Endothelial cell of umbilical vein (primary cell): Measurements from ENCODE around the gene HYAL3. TPM values are rescaled to one million over a fixed set of nuclear protein-coding genes. Genes with fewer than 3 reads are reported as not detected.

ENCODE experiments used
- BruUV-seq: library from RNA; stranded (reverse); fragments of 400-500 nt; replicated peaks from 2 replicates; lab custom pipeline; 2021; lab: Mats Ljungman, UMichigan
- CTCF ChIA-PET: fragments of 300-600, 350-600 bp; sonication (Branson Sonifier 250); formaldehyde crosslinking; loops from one replicate; lab custom pipeline; 2021; ENCODE audit warnings: antibody characterized with exemption, inconsistent platforms; lab: Charles Lee
- POLR2A ChIA-PET: fragments of 300-600, 350-600 bp; sonication (Branson Sonifier 250); formaldehyde crosslinking; loops from one replicate; lab custom pipeline; 2021; ENCODE audit warnings: antibody characterized with exemption, inconsistent platforms; lab: Charles Lee
- DNase-seq: peaks from one replicate; pipeline ENCODE4 v3.0.0-alpha.2; 2011; ENCODE audit warnings: low read depth, low spot score
- FAIRE-seq: peaks from 2 replicates; lab custom pipeline; 2011; peaks lifted over from hg19 to GRCh38; lab: Jason Lieb, UNC
- H2AFZ ChIP-seq: 2 replicates; pipeline ENCODE4 v1.6.0; 2012; ENCODE audit warnings: low read depth, low read length, control low read depth, inconsistent platforms
- H3K27ac ChIP-seq: 2 replicates; pipeline ENCODE4 v1.5.1; 2011; ENCODE audit warnings: low read depth, mild to moderate bottlenecking, control low read depth, low read length, moderate library complexity; ENCODE audit not compliant: insufficient read depth
- H3K27me3 ChIP-seq, 2 experiments: 2 replicates each; pipeline versions ENCODE4 v1.6.0 to v1.6.1; 2011; ENCODE audit warnings: low read length in 2 of 2, mixed read lengths in 1 of 2; ENCODE audit not compliant: control insufficient read depth in 2 of 2, insufficient read depth in 2 of 2
- H3K36me3 ChIP-seq, 2 experiments: 2 replicates in 1 of 2; 3 replicates in 1 of 2; pipeline ENCODE4 v1.5.1; 2011; ENCODE audit warnings: low read length in 2 of 2, mild to moderate bottlenecking in 1 of 2, moderate library complexity in 1 of 2; ENCODE audit not compliant: control insufficient read depth in 2 of 2, insufficient read depth in 2 of 2; ENCODE audit errors: extremely low read depth in 1 of 2
- H3K4me1 ChIP-seq: 3 replicates; pipeline ENCODE4 v1.5.1; 2011; ENCODE audit warnings: mild to moderate bottlenecking, low read length; ENCODE audit not compliant: control insufficient read depth, insufficient read depth; ENCODE audit errors: extremely low read depth
- H3K4me2 ChIP-seq: 2 replicates; pipeline ENCODE4 v1.6.1; 2011; ENCODE audit warnings: low read length, control low read depth, mixed read lengths; ENCODE audit not compliant: insufficient read depth
- H3K4me3 ChIP-seq, 3 experiments: fragments of 200-600 bp in 1 of 3; sonication (generic), shearing (Covaris generic) in 1 of 3; replicated peaks in 1 of 3; 2 replicates each; pipeline ENCODE4 v1.5.1; 2011 to 2016; ENCODE audit warnings: control low read depth in 3 of 3, low read length in 3 of 3, mild to moderate bottlenecking in 2 of 3, inconsistent platforms in 1 of 3, low read depth in 1 of 3, moderate library complexity in 1 of 3; ENCODE audit not compliant: insufficient read depth in 1 of 3
- H3K79me2 ChIP-seq: 2 replicates; pipeline ENCODE4 v1.6.0; 2012; ENCODE audit warnings: low read length, inconsistent platforms; ENCODE audit not compliant: control insufficient read depth, insufficient read depth
- H3K9ac ChIP-seq: replicated peaks from 2 replicates; pipeline ENCODE3; 2011; ENCODE audit warnings: low read length, control low read depth; ENCODE audit not compliant: insufficient read depth; ENCODE audit errors: extremely low read depth
- H3K9me1 ChIP-seq: replicated peaks from 3 replicates; pipeline ENCODE4 v1.6.0; 2011; ENCODE audit warnings: mild to moderate bottlenecking, low read length; ENCODE audit not compliant: control insufficient read depth, insufficient read depth; ENCODE audit errors: extremely low read depth
- H3K9me3 ChIP-seq: replicated peaks from 2 replicates; pipeline ENCODE4 v1.5.1; 2012; ENCODE audit warnings: low read length, inconsistent platforms; ENCODE audit not compliant: control insufficient read depth, insufficient read depth
- H4K20me1 ChIP-seq: replicated peaks from 2 replicates; pipeline ENCODE3; 2011; ENCODE audit warnings: mild to moderate bottlenecking, low read length; ENCODE audit not compliant: control insufficient read depth, insufficient read depth; ENCODE audit errors: extremely low read depth
- JUN ChIP-seq: IDR thresholded peaks from 2 replicates; pipeline ENCODE4 v1.6.1; 2011; ENCODE audit warnings: borderline replicate concordance, low read depth; ENCODE audit not compliant: insufficient read length, insufficient read depth
- MYC ChIP-seq: IDR thresholded peaks from one replicate; pipeline ENCODE4 v1.6.1; 2011; ENCODE audit warnings: mild to moderate bottlenecking, low read depth, low read length
- POLR2A ChIP-seq: IDR thresholded peaks from 2 replicates; pipeline ENCODE4 v1.6.1; 2012; ENCODE audit warnings: low read depth, mild to moderate bottlenecking, control low read depth, low read length
- POLR2AphosphoS5 ChIP-seq: IDR thresholded peaks from 2 replicates; pipeline ENCODE4 v1.6.1; 2012; ENCODE audit warnings: low read depth, mild to moderate bottlenecking, control low read depth, low read length, moderate library complexity; ENCODE audit not compliant: insufficient read depth
- dilution Hi-C: fragments of 300-500 bp; cut with MboI; formaldehyde crosslinking; loops from one replicate; pipeline ENCODE4 v1.15.0; 2019; ENCODE audit warnings: low sequenced_read_pairs; ENCODE audit not compliant: extremely low pct_ligation_motif_present
- intact Hi-C: fragments of 100-400 bp; cut with micrococcal nuclease; formaldehyde crosslinking; loops from one replicate; pipeline ENCODE4 v1.10.0; 2022
- polyA plus RNA-seq, 4 experiments: library from polyadenylated mRNA; depleted of rRNA in 3 of 4; stranded (reverse) in 3 of 4; unstranded in 1 of 4; fragments of >200 nt; gene quantifications; 2 replicates each; pipeline versions ENCODE4 v1.2.1 to v1.2.3, GENCODE V29; 2011 to 2012; ENCODE audit warnings: missing spikeins in 1 of 4
- total RNA-seq: library from RNA; stranded (reverse); gene quantifications from 2 replicates; pipeline ENCODE4 v1.2.3, GENCODE V29; 2021
- TF ChIP-seq, protein P1 (sequence below): IDR thresholded peaks from 2 replicates; pipeline ENCODE4 v1.6.1; 2011; ENCODE audit not compliant: insufficient read depth, insufficient read length
- TF ChIP-seq, protein P2 (sequence below), 2 donors: IDR thresholded peaks; 1 replicate in 1 of 2; 2 replicates in 1 of 2; pipeline ENCODE4 v1.5.1; 2011; ENCODE audit warnings: low read length in 2 of 2, mild to moderate bottlenecking in 2 of 2, moderate library complexity in 2 of 2, control low read depth in 1 of 2, inconsistent platforms in 1 of 2, low read depth in 1 of 2; ENCODE audit not compliant: insufficient read depth in 1 of 2; ENCODE audit errors: extremely low read depth in 1 of 2

The HYAL3 gene
- total and polyA plus RNA-seq, 2 donors (not counting 3 experiments of a cell fraction or from before 2014, with no cell fraction given) = 4.8 to 11.5 TPM

DNA sequence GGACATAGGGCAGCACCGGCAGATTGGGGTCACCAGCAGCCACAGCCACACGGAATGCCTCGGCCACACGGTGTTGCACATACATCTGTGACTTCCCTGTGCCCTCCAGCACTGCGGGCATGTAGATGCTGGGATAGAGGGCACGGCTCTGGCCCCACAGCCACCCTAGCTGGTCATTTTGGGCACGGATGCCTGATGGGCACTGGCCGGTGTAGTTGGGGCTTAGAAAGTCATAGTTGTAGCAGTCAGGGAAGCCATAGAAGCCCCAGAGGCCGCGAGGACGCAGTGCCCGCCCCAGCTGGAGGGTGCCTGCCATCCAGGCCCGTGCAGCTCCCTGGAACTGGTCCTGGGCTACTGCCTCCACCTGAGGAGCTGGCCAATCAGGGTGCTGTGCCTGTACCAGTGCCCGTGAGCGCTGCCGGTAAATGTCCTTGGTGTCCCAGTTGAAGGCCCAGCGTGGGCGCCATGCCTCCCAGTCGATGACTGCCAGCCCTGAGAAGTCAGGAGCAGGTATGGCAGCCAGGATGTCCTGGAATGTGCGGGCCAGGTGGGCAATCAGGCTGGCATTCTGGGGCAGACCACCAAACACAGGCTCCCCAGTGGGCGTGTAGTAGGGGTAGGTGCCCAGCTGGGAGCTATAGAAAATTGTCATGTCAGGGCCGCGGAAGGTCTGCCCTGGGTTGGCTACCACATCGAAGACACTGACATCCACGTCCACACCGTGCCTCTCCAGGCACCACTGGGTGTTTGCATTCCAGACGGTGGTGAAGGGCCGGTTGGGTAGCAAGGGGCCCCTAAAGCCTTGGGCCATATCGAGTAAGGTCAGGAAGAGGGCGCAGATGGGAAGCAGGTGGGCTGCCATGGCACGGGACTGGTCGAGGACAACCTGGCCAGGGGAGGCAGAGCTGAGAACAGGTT lies 3.1 kb upstream of the HYAL3 start:
- dilution Hi-C loops = no loop called here
- TF ChIP-seq POLR2AphosphoS5 (no peak), MYC (no peak), POLR2A (peak; percentile 3), JUN (no peak)
- TF ChIP-seq, protein P1, sequence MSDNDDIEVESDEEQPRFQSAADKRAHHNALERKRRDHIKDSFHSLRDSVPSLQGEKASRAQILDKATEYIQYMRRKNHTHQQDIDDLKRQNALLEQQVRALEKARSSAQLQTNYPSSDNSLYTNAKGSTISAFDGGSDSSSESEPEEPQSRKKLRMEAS = no peak
- TF ChIP-seq, protein P2, sequence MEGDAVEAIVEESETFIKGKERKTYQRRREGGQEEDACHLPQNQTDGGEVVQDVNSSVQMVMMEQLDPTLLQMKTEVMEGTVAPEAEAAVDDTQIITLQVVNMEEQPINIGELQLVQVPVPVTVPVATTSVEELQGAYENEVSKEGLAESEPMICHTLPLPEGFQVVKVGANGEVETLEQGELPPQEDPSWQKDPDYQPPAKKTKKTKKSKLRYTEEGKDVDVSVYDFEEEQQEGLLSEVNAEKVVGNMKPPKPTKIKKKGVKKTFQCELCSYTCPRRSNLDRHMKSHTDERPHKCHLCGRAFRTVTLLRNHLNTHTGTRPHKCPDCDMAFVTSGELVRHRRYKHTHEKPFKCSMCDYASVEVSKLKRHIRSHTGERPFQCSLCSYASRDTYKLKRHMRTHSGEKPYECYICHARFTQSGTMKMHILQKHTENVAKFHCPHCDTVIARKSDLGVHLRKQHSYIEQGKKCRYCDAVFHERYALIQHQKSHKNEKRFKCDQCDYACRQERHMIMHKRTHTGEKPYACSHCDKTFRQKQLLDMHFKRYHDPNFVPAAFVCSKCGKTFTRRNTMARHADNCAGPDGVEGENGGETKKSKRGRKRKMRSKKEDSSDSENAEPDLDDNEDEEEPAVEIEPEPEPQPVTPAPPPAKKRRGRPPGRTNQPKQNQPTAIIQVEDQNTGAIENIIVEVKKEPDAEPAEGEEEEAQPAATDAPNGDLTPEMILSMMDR (IDR thresholded peaks at IDR 0.05; ENCODE audit: extremely low read depth in 1 of 2, insufficient read depth in 1 of 2, low read depth in 1 of 2, low read length in 2 of 2) = no peak

More for the DNA sequence above, 3.1 kb upstream of the HYAL3 start:
- Histone ChIP-seq H3K4me2 (no peak overlapping the region), H2AFZ (no peak overlapping the region), H4K20me1 (no peaks in the 10 kb centered on the region), H3K9me3 (no peaks in the 10 kb centered on the region), H3K79me2 (no peaks in the 10 kb centered on the region), H3K4me3 (no peak overlapping the region), H3K36me3 (no peaks in the 10 kb centered on the region), H3K27ac (no peak overlapping the region), H3K9ac (no peak overlapping the region), H3K4me1 (peaks cover 25% of the 10 kb centered on the region), H3K27me3 (no peaks in the 10 kb centered on the region), H3K9me1 (no peaks in the 10 kb centered on the region)
- no TSS peak for BruUV-seq
- DNase-seq = no peak
- no peak for FAIRE-seq
- intact Hi-C loops = no loop called here
- ChIA-PET CTCF (interaction anchor here (6.6 kb wide), 1 partner anchor 22 kb away, joined by 48 read pairs; the partner anchor contains the start of gene HYAL2), POLR2A (no interaction called here)
